Spinal cord (tissue), 10 donors: Measurements from ENCODE around the gene MAP2K3. TPM values are rescaled to one million over a fixed set of nuclear protein-coding genes. Genes with fewer than 3 reads are reported as not detected.
"Not testable (repeated sequence)": the region's sequence is repeated elsewhere in the genome, so short reads cannot be mapped to it uniquely, and the experiment has no call there.

Source experiments
- DNase-seq, 6 donors: peaks; one replicate each; pipeline versions ENCODE4 v3.0.0 to v3.0.0-alpha.2; 2013 to 2015; ENCODE audit warnings: low spot score in 6 of 6, low read depth in 4 of 6
- H3K27ac ChIP-seq: one replicate; pipeline ENCODE4 v1.5.1; 2013; ENCODE audit warnings: low read depth, low read length, control low read depth
- H3K27me3 ChIP-seq: one replicate; pipeline ENCODE4 v1.6.1; 2013; ENCODE audit warnings: low read length; ENCODE audit not compliant: control insufficient read depth, insufficient read depth
- H3K36me3 ChIP-seq: one replicate; pipeline ENCODE4 v1.6.1; 2013; ENCODE audit warnings: low read length; ENCODE audit not compliant: control insufficient read depth, insufficient read depth
- H3K4me1 ChIP-seq: one replicate; pipeline ENCODE4 v1.6.1; 2013; ENCODE audit warnings: low read length; ENCODE audit not compliant: control insufficient read depth, insufficient read depth
- H3K4me3 ChIP-seq: one replicate; pipeline ENCODE4 v1.5.1; 2013; ENCODE audit warnings: low read depth, low read length, control low read depth
- H3K9me3 ChIP-seq: one replicate; pipeline ENCODE4 v1.6.1; 2013; ENCODE audit warnings: low read length; ENCODE audit not compliant: control insufficient read depth, insufficient read depth
- WGBS: methylation state at CpG from one replicate; pipeline ENCODE4 v1.1.5; 2013; ENCODE audit warnings: missing lambda C conversion rate; ENCODE audit not compliant: insufficient coverage; 5-methylcytosine and 5-hydroxymethylcytosine counted together
- polyA plus RNA-seq, 2 donors: library from polyadenylated mRNA; unstranded; fragments of 120-200 nt; gene quantifications; one replicate each; pipeline ENCODE4 v1.2.1, GENCODE V29; 2013; ENCODE audit not compliant: insufficient read length in 2 of 2
- total RNA-seq, 2 donors: library from RNA; depleted of rRNA in 1 of 2; stranded (reverse); fragments of 120-200 nt in 1 of 2; fragments of >200 nt in 1 of 2; gene quantifications; one replicate each; pipeline versions ENCODE4 v1.2.3 to v1.2.4, GENCODE V29; 2013 to 2014
- donor health status: healthy.

The MAP2K3 gene
- total and polyA plus RNA-seq, 4 donors, result 10.6 to 24.7 (median 16.7) TPM

- not testable (repeated sequence) for H3K4me1 ChIP-seq
- 34% methylated on average over 22 of the region's 37 CpGs for WGBS
These were observed 39.0 kb downstream of the MAP2K3 start for GRCh38 chr17:21323257-21324111.

GRCh38 chr17:21324741-21325140, 40.2 kb downstream of the MAP2K3 start:
- WGBS, result 89% methylated on average over 3 of the region's 5 CpGs
- H3K27ac ChIP-seq, H3K27me3 ChIP-seq, H3K9me3 ChIP-seq, H3K4me3 ChIP-seq, DNase-seq, H3K4me1 ChIP-seq, H3K36me3 ChIP-seq: not testable (repeated sequence)

More at GRCh38 chr17:21323257-21324111, 39.0 kb downstream of the MAP2K3 start:
- not testable (repeated sequence) for H3K36me3 ChIP-seq, H3K27ac ChIP-seq, DNase-seq, H3K9me3 ChIP-seq, H3K27me3 ChIP-seq
- peak overlapping the region; percentile 42 for H3K4me3 ChIP-seq

GRCh38 chr17:21327921-21328320, 43.4 kb downstream of the MAP2K3 start:
- not testable (repeated sequence) for H3K27ac ChIP-seq, H3K4me3 ChIP-seq, H3K27me3 ChIP-seq, H3K36me3 ChIP-seq, H3K9me3 ChIP-seq, DNase-seq, H3K4me1 ChIP-seq
- no CpG with 5 or more reads among the region's 1 CpG for WGBS

GRCh38 chr17:21328778-21329177, 44.3 kb downstream of the MAP2K3 start:
- H3K9me3 ChIP-seq, H3K4me3 ChIP-seq, H3K36me3 ChIP-seq, DNase-seq, H3K27me3 ChIP-seq, H3K27ac ChIP-seq, H3K4me1 ChIP-seq: not testable (repeated sequence)
- WGBS, result no CpG with 5 or more reads among the region's 2 CpGs

- Histone ChIP-seq H3K27me3 (no peaks in the 10 kb centered on the region), H3K9me3 (no peaks in the 10 kb centered on the region), H3K4me3 (no peak overlapping the region), H3K4me1 (no peaks in the 10 kb centered on the region), H3K27ac (no peak overlapping the region), H3K36me3 (no peaks in the 10 kb centered on the region)
- 82% methylated on average over 7 of the region's 9 CpGs for WGBS
- DNase-seq, result no peak
These were observed 46.1 kb downstream of the MAP2K3 start for GRCh38 chr17:21330436-21331160.

GRCh38 chr17:21336541-21337294, 52.2 kb downstream of the MAP2K3 start:
- not testable (repeated sequence) for H3K27ac ChIP-seq, H3K36me3 ChIP-seq, H3K4me1 ChIP-seq, H3K4me3 ChIP-seq, DNase-seq, H3K9me3 ChIP-seq, H3K27me3 ChIP-seq
- 78% methylated on average over 4 of the region's 4 CpGs for WGBS

GRCh38 chr17:21337981-21338625, 53.6 kb downstream of the MAP2K3 start:
- not testable (repeated sequence) for H3K36me3 ChIP-seq, H3K4me1 ChIP-seq, H3K9me3 ChIP-seq, H3K27ac ChIP-seq, H3K27me3 ChIP-seq, DNase-seq, H3K4me3 ChIP-seq
- WGBS, result 71% methylated on average over 4 of the region's 8 CpGs

GRCh38 chr17:21339011-21339410, 54.5 kb downstream of the MAP2K3 start:
- DNase-seq, result peak in 1 of 6 donors; percentile 21
- no peaks in the 10 kb centered on the region for H3K27me3 ChIP-seq
- peaks cover 3% of the 10 kb centered on the region for H3K4me1 ChIP-seq
- H3K36me3 ChIP-seq, result no peaks in the 10 kb centered on the region
- no peak overlapping the region for H3K27ac ChIP-seq
- H3K4me3 ChIP-seq, result no peak overlapping the region
- 41% methylated on average over 7 of the region's 7 CpGs for WGBS
- no peaks in the 10 kb centered on the region for H3K9me3 ChIP-seq

GRCh38 chr17:21339571-21339970, 55.1 kb downstream of the MAP2K3 start:
- WGBS, result 97% methylated on average over 5 of the region's 11 CpGs
- not testable (repeated sequence) for H3K36me3 ChIP-seq, DNase-seq, H3K4me3 ChIP-seq, H3K4me1 ChIP-seq, H3K27ac ChIP-seq, H3K9me3 ChIP-seq, H3K27me3 ChIP-seq
